Endometrial microvascular endothelial cells (primary cell): Measurements from ENCODE around the gene OR11G2. TPM values are rescaled to one million over a fixed set of nuclear protein-coding genes. Genes with fewer than 3 reads are reported as not detected.
"Not testable (repeated sequence)": the region's sequence is repeated elsewhere in the genome, so short reads cannot be mapped to it uniquely, and the experiment has no call there.

Experiments used
- in situ Hi-C: cut with HindIII; loops from 2 replicates; pipeline ENCODE4 v1.10.0; 2017; ENCODE audit warnings: low sequenced_read_pairs, low pct_unique_long_range_greater_than_20kb; ENCODE audit errors: inconsistent ontology term
- total RNA-seq: library from RNA; depleted of rRNA; stranded (reverse); fragments of >200 nt; gene quantifications from one replicate; pipeline ENCODE4 v1.2.3, GENCODE V29; 2015; ENCODE audit errors: inconsistent ontology term

Gene OR11G2
- total RNA-seq, 1 donor from 2014 or later: not detected

DNA sequence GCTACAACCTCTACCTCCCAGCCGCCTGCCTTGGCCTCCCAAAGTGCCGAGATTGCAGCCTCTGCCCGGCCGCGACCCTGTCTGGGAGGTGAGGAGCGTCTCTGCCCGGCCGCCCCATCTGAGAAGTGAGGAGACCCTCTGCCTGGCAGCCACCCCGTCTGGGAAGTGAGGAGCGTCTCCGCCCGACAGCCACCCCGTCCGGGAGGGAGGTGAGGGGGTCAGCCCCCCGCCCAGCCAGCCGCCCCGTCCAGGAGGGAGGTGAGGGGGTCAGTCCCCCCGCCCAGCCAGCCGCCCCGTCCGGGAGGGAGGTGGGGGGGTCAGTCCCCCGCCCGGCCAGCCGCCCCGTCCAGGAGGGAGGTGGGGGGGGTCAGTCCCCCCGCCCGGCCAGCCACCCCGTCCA, 21.7 kb downstream of the OR11G2 start:
- in situ Hi-C loops: not testable (repeated sequence)

DNA sequence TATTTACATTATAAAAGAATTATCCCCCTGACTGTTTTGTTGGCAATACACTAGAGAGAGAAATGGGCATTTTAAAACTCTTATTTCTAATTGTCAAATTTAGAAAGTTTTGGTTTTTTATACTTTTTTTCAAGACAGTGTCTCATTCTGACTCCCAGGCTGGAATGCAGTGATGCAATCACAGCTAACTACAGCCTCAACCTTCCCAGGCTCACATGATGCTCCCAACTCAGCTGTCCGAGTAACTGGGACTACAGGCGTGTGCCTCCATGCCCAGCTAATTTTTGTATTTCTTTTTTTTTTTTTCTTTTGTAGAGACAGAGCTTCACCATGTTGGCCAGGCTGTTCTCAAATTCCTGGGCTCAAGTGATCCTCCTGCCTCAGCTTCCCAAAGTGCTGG, 24.5 kb downstream of the OR11G2 start:
- in situ Hi-C loops: no loop called here

DNA sequence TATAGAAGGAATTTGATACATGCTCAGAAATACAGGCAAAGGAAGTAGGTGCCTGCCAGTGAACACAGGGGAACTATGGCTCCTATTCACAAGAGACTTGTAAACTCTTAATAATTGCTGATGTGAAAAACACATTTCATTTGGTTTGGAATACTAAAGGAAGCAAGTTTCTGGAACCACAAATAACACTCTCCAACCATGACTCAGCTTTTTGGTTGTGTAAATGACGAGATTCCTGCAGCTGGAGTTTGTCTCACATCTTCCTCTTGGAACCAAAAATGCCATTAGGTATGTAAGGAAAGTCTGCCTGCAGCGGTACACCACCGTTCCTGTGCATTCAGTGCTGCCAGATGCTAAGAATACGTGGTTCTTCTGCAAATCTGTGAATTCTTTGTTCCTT, 28.3 kb downstream of the OR11G2 start:
- in situ Hi-C loops: no loop called here

DNA sequence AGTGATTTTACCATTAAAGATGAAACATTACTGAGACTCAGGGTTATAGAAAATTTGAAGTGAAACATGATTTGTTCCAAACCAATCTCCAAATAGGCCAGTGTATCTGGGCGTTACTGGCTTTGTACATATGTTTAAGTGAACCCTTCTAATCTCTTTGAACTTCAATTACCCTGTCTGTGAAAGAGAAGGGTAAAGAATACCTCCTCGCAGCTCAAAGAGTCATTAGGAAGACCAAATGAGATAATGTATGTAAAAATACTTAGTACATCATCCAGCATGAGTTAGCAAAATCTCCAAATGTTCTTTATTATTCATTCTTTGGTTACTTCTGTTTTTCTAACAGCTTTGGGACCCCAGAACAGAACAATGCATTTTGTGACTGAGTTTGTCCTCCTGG, 32.7 kb downstream of the OR11G2 start, which contains the start of gene OR11H6:
TSS of gene OR11H6 (plus strand) at position 301 of the 400 bp plus-strand sequence. CDS start at position 301, 0 bp downstream.
- in situ Hi-C loops: no loop called here

DNA sequence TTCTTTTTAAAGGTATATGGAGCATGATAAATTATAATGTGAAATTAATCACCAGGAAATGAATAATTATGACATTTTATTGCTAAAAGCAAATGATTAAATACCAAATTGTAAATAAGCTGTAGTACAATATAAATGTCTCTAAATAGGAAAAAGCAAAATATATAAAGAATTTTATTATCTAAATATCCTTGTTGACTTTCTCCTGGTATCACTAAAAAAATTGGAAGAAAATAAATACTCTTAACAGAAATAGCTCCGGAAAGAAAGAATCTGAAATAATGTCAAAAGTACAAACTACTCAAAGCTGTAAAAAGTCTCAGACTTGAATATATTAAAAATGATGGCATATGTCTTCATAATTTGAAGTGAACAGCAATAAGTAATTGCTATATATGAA, 38.0 kb downstream of the OR11G2 start, which contains the start of gene OR11H7:
TSS of gene OR11H7 (plus strand) at position 301 of the 400 bp plus-strand sequence.
- in situ Hi-C loops: no loop called here

DNA sequence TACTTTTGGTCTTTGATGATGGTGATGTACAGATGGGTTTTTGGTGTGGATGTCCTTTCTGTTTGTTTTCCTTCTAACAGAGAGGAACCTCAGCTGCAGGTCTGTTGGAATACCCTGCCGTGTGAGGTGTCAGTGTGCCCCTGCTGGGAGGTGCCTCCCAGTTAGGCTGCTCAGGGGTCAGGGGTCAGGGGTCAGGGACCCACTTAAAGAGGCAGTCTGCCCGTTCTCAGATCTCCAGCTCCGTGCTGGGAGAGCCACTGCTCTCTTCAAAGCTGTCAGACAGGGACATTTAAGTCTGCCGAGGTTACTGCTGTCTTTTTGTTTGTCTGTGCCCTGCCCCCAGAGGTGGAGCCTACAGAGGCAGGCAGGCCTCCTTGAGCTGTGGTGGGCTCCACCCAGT, 44.7 kb downstream of the OR11G2 start:
- in situ Hi-C loops: not testable (repeated sequence)

DNA sequence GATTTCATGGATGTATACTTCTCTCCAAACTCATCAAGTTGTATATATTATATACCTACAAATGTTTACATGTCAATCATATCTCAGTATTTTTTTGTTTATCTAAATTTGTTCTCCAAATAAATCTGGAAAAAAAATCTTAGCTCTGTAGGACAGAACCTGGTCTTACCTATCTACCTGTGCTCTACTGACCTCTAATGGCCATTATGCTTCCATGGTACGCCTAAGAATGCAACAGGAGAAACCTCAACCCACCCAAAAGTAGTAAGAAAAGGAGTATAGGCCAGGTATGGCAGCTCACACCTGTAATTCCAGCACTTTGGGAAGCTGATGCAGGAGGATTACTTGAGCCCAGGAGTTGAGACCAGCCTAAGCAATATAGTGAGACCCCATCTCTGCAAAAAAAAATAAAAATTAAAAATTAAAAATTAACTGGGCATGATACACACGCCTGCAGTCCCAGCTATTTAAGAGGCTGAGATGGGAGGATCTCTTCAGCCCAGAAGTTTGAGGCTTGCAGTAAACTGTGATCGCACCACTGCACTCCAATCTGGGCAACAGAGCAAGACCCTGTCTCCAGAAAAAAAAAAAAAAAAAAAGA, 57.0 kb downstream of the OR11G2 start:
- in situ Hi-C loops: no loop called here

Other genes with a start within 250 kb of the OR11G2 start
- gene OR4K15, start 215.3 kb upstream of the OR11G2 start, total RNA-seq: not detected
- gene OR4Q2, start 188.7 kb upstream of the OR11G2 start, total RNA-seq: not detected
- gene OR4K14, start 171.6 kb upstream of the OR11G2 start, total RNA-seq: not detected
- not detected for gene OR4K13, start 154.9 kb upstream of the OR11G2 start, total RNA-seq
- not detected for gene OR4L1, start 130.9 kb upstream of the OR11G2 start, total RNA-seq
- gene OR4K17, start 80.2 kb upstream of the OR11G2 start, total RNA-seq: not detected
- gene OR4N5, start 52.1 kb upstream of the OR11G2 start, total RNA-seq: not detected
- not detected for gene OR11H6, start 32.8 kb downstream of the OR11G2 start, total RNA-seq
- not detected for gene OR11H7, start 38.1 kb downstream of the OR11G2 start, total RNA-seq
- not detected for gene OR11H4, start 48.4 kb downstream of the OR11G2 start, total RNA-seq
- 15.5 TPM for gene TTC5, start 115.1 kb downstream of the OR11G2 start, total RNA-seq
- 42.7 TPM for gene CCNB1IP1, start 142.4 kb downstream of the OR11G2 start, total RNA-seq
- gene PARP2, start 152.7 kb downstream of the OR11G2 start, total RNA-seq: 9.9 TPM
- 15.3 TPM for gene TEP1, start 222.6 kb downstream of the OR11G2 start, total RNA-seq
- gene KLHL33, start 245.3 kb downstream of the OR11G2 start, total RNA-seq: not detected